Measurements from ENCODE around the gene NPR1. TPM values are rescaled to one million over a fixed set of nuclear protein-coding genes. Genes with fewer than 3 reads are reported as not detected.

NPR1 gene
- total RNA-seq, 1 donor from 2014 or later, result 0.19 TPM

GRCh38 chr1:153647346-153647714 lies 31.2 kb upstream of the NPR1 start:
- Mint-ChIP-seq H3K4me3 (peak overlapping the region; percentile 44), H3K27me3 (ENCODE audit: insufficient read depth, low read depth) (peaks cover 15% of the 10 kb centered on the region), H3K9me3 (peaks cover 2% of the 10 kb centered on the region), H3K27ac (peak overlapping the region; percentile 66), H3K36me3 (peaks cover 29% of the 10 kb centered on the region), H3K4me1 (no peaks in the 10 kb centered on the region)
- Histone ChIP-seq H3K27ac (peak overlapping the region; percentile 42), H2AFZ (replicated peaks) (no peak overlapping the region), H3K9me3 (ENCODE audit: low read depth) (no peaks in the 10 kb centered on the region), H3K4me1 (no peaks in the 10 kb centered on the region), H3F3A (ENCODE audit: low read depth) (peaks cover 50% of the 10 kb centered on the region), H3K36me3 (peaks cover 20% of the 10 kb centered on the region), H3K9ac (no peak overlapping the region), H3K4me2 (no peak overlapping the region), H4K20me1 (ENCODE audit: low read depth) (peaks cover 20% of the 10 kb centered on the region), H3K27me3 (no peaks in the 10 kb centered on the region), H3K79me2 (ENCODE audit: low read depth) (peaks cover 14% of the 10 kb centered on the region), H3K4me3 (no peak overlapping the region)
- TF ChIP-seq EZH2 (IDR thresholded peaks at IDR 0.05), result no peak
- DNase-seq (ENCODE audit: low spot score), result no peak

- DNase-seq (ENCODE audit: low spot score), result no peak
- Histone ChIP-seq H3K4me1 (no peaks in the 10 kb centered on the region), H4K20me1 (ENCODE audit: low read depth) (peaks cover 12% of the 10 kb centered on the region), H2AFZ (replicated peaks) (no peak overlapping the region), H3K4me3 (no peak overlapping the region), H3K79me2 (ENCODE audit: low read depth) (peaks cover 6% of the 10 kb centered on the region), H3K4me2 (no peak overlapping the region), H3K27me3 (no peaks in the 10 kb centered on the region), H3K9ac (no peak overlapping the region), H3F3A (ENCODE audit: low read depth) (peaks cover 42% of the 10 kb centered on the region), H3K27ac (no peak overlapping the region), H3K9me3 (ENCODE audit: low read depth) (no peaks in the 10 kb centered on the region), H3K36me3 (peaks cover 12% of the 10 kb centered on the region)
- Mint-ChIP-seq H3K36me3 (peaks cover 26% of the 10 kb centered on the region), H3K27me3 (ENCODE audit: insufficient read depth, low read depth) (peaks cover 15% of the 10 kb centered on the region), H3K27ac (peak overlapping the region; percentile 85), H3K4me1 (no peaks in the 10 kb centered on the region), H3K4me3 (no peak overlapping the region), H3K9me3 (peaks cover 2% of the 10 kb centered on the region)
- TF ChIP-seq EZH2phosphoT487 (IDR thresholded peaks at IDR 0.05), result no peak
- no peak for TF ChIP-seq EZH2 (IDR thresholded peaks at IDR 0.05)
- no peak for TF ChIP-seq CTCF (IDR thresholded peaks at IDR 0.05)
Measured at GRCh38 chr1:153648000-153648643, 30.4 kb upstream of the NPR1 start.

- H3K36me3 Mint-ChIP-seq, result peaks cover 20% of the 10 kb centered on the region
- no peaks in the 10 kb centered on the region for H3K27me3 ChIP-seq
- H3K4me2 ChIP-seq, result no peak overlapping the region
- peaks cover 4% of the 10 kb centered on the region for H3K36me3 ChIP-seq
- peaks cover 15% of the 10 kb centered on the region for H3K27me3 Mint-ChIP-seq (ENCODE audit: insufficient read depth, low read depth)
- H3K79me2 ChIP-seq (ENCODE audit: low read depth), result no peaks in the 10 kb centered on the region
- H3K9me3 ChIP-seq (ENCODE audit: low read depth), result no peaks in the 10 kb centered on the region
- no peaks in the 10 kb centered on the region for H3K4me1 Mint-ChIP-seq
- peaks cover 32% of the 10 kb centered on the region for H3F3A ChIP-seq (ENCODE audit: low read depth)
- no peak overlapping the region for H2AFZ ChIP-seq (replicated peaks)
- no peak overlapping the region for H3K27ac ChIP-seq
- H3K9ac ChIP-seq, result no peak overlapping the region
- peaks cover 1% of the 10 kb centered on the region for H4K20me1 ChIP-seq (ENCODE audit: low read depth)
- H3K4me3 ChIP-seq, result no peak overlapping the region
- DNase-seq (ENCODE audit: low spot score), result no peak
- no peaks in the 10 kb centered on the region for H3K4me1 ChIP-seq
- no peak for TF ChIP-seq CTCF (IDR thresholded peaks at IDR 0.05)
- TF ChIP-seq EZH2 (IDR thresholded peaks at IDR 0.05), result no peak
- TF ChIP-seq EZH2phosphoT487 (IDR thresholded peaks at IDR 0.05), result no peak
- H3K4me3 Mint-ChIP-seq, result no peak overlapping the region
- peaks cover 2% of the 10 kb centered on the region for H3K9me3 Mint-ChIP-seq
- H3K27ac Mint-ChIP-seq, result peak overlapping the region; percentile 58
Measured at GRCh38 chr1:153649137-153649862, 29.2 kb upstream of the NPR1 start.

- Mint-ChIP-seq H3K4me1 (no peaks in the 10 kb centered on the region), H3K27me3 (ENCODE audit: insufficient read depth, low read depth) (peaks cover 15% of the 10 kb centered on the region), H3K4me3 (peak overlapping the region; percentile 41), H3K27ac (no peak overlapping the region), H3K9me3 (peaks cover 2% of the 10 kb centered on the region), H3K36me3 (peaks cover 17% of the 10 kb centered on the region)
- H3K27me3 ChIP-seq, result no peaks in the 10 kb centered on the region
- peaks cover 26% of the 10 kb centered on the region for H3F3A ChIP-seq (ENCODE audit: low read depth)
- no peak for TF ChIP-seq EZH2 (IDR thresholded peaks at IDR 0.05)
- H3K4me1 ChIP-seq, result no peaks in the 10 kb centered on the region
- no peaks in the 10 kb centered on the region for H4K20me1 ChIP-seq (ENCODE audit: low read depth)
- no peak overlapping the region for H3K4me2 ChIP-seq
- no peaks in the 10 kb centered on the region for H3K36me3 ChIP-seq
- no peak overlapping the region for H3K27ac ChIP-seq
- no peak for DNase-seq (ENCODE audit: low spot score)
- H3K79me2 ChIP-seq (ENCODE audit: low read depth), result no peaks in the 10 kb centered on the region
- no peak overlapping the region for H3K4me3 ChIP-seq
- H3K9me3 ChIP-seq (ENCODE audit: low read depth), result no peaks in the 10 kb centered on the region
- H3K9ac ChIP-seq, result no peak overlapping the region
- H2AFZ ChIP-seq (replicated peaks), result no peak overlapping the region
Measured at GRCh38 chr1:153649863-153650235, 28.6 kb upstream of the NPR1 start.
